GM18502 (cell line): ENCODE measurements around the gene GUCA2A.

Source experiments
- ATAC-seq: cut with Tn5 transposase; IDR thresholded peaks from one replicate; pipeline ENCODE4 v1.9.1; 2021; ENCODE audit warnings: mild to moderate bottlenecking; ENCODE audit not compliant: unreplicated experiment, poor library complexity

GUCA2A gene

GRCh38 chr1:42137766-42138165 lies 26.8 kb downstream of the GUCA2A start:
- ATAC-seq, result no peak

- ATAC-seq, result no peak
Measured at GRCh38 chr1:42136466-42136865, 28.1 kb downstream of the GUCA2A start.

GRCh38 chr1:42135426-42135825 lies 29.1 kb downstream of the GUCA2A start:
- ATAC-seq, result no peak

- ATAC-seq, result no peak
Measured at GRCh38 chr1:42133809-42134526, 30.6 kb downstream of the GUCA2A start.

GRCh38 chr1:42133390-42133789 lies 31.2 kb downstream of the GUCA2A start:
- no peak for ATAC-seq

- no peak for ATAC-seq
Measured at GRCh38 chr1:42130061-42130660, 34.4 kb downstream of the GUCA2A start.

- no peak for ATAC-seq
Measured at GRCh38 chr1:42128964-42129363, 35.6 kb downstream of the GUCA2A start.

- no peak for ATAC-seq
Measured at GRCh38 chr1:42128499-42128898, 36.0 kb downstream of the GUCA2A start.

GRCh38 chr1:42127767-42128166 lies 36.8 kb downstream of the GUCA2A start:
- no peak for ATAC-seq

GRCh38 chr1:42125552-42125951 lies 39.0 kb downstream of the GUCA2A start:
- ATAC-seq, result no peak

GRCh38 chr1:42122408-42122807 lies 42.1 kb downstream of the GUCA2A start:
- ATAC-seq, result no peak

GRCh38 chr1:42118125-42118524 lies 46.4 kb downstream of the GUCA2A start:
- ATAC-seq, result no peak

GRCh38 chr1:42117214-42117613 lies 47.3 kb downstream of the GUCA2A start:
- no peak for ATAC-seq

- no peak for ATAC-seq
Measured at GRCh38 chr1:42114229-42114628, 50.3 kb downstream of the GUCA2A start.
